Measurements from ENCODE around the gene INCA1. TPM values are rescaled to one million over a fixed set of nuclear protein-coding genes. Genes with fewer than 3 reads are reported as not detected.
A peak's percentile ranks its signal among the peaks of the same experiment; 100 is the strongest.

INCA1 gene
- total and polyA plus RNA-seq, 2 of the 13 experiments (the other 11 are each of a cell fraction or from before 2014, with no cell fraction given), result 0.93 to 2.6 TPM

- FAIRE-seq (peak; percentile 94), DNase-seq (ENCODE audit: low spot score) (peak; percentile 86)
- BruUV-seq (replicated peaks), result TSS peak; percentile 75
- TF ChIP-seq HBP1 (CRISPR knock-in tag; IDR thresholded peaks at IDR 0.05; ENCODE audit: low read depth) (no peak), GATA4 (IDR thresholded peaks at IDR 0.05; ENCODE audit: borderline replicate concordance, low read depth) (no peak), MXI1 (IDR thresholded peaks at IDR 0.05; ENCODE audit: borderline replicate concordance, low read depth, low read length) (peak; percentile 46; the same call in 1 of the 3 replicates), NONO (IDR thresholded peaks at IDR 0.05) (no peak), NONO (CRISPR knock-in tag; conservative IDR thresholded peaks at IDR 0.05) (peak; percentile 71), ZNF121 (CRISPR knock-in tag; IDR thresholded peaks at IDR 0.05) (peak; percentile 54; the same call in 1 of the 2 replicates), ZNF441 (CRISPR knock-in tag; IDR thresholded peaks at IDR 0.05; ENCODE audit: borderline replicate concordance) (no peak; the same call in 1 of the 2 replicates), SALL1 (CRISPR knock-in tag; IDR thresholded peaks at IDR 0.05) (peak; percentile 82), NCOA2 (CRISPR knock-in tag; IDR thresholded peaks at IDR 0.05) (peak; percentile 65), MAF1 (CRISPR knock-in tag; IDR thresholded peaks at IDR 0.05; ENCODE audit: borderline replicate concordance) (no peak), HNRNPLL (IDR thresholded peaks at IDR 0.05; ENCODE audit: low read depth, low read length, poor library complexity, severe bottlenecking) (peak; percentile 24), HNF4A (CRISPR knock-in tag; IDR thresholded peaks at IDR 0.05) (peak; percentile 99), FOXA3 (CRISPR knock-in tag; IDR thresholded peaks at IDR 0.05) (peak; percentile 51; the same call in 1 of the 2 replicates), ZNF160 (CRISPR knock-in tag; IDR thresholded peaks at IDR 0.05) (peak; percentile 17; the same call in 1 of the 2 replicates), RXRA (CRISPR knock-in tag; IDR thresholded peaks at IDR 0.05) (peak; percentile 81), BCL6 (CRISPR knock-in tag; IDR thresholded peaks at IDR 0.05) (peak; percentile 54; the same call in 1 of the 2 replicates), GABPA (IDR thresholded peaks at IDR 0.05; ENCODE audit: low read depth, low read length) (peak; percentile 46), GABPA (CRISPR knock-in tag; IDR thresholded peaks at IDR 0.05; ENCODE audit: low read depth) (peak; percentile 79), ZNF292 (CRISPR knock-in tag; IDR thresholded peaks at IDR 0.05; ENCODE audit: borderline replicate concordance, low read depth) (0 out of 2 replicates have a peak, but pooled peaks have one; percentile 36), ASH2L (IDR thresholded peaks at IDR 0.05; ENCODE audit: insufficient read length, low read depth, low read length) (peak; percentile 64), HOXA3 (CRISPR knock-in tag; IDR thresholded peaks at IDR 0.05) (peak; percentile 71; the same call in 1 of the 2 replicates), ATAD3A (CRISPR knock-in tag; IDR thresholded peaks at IDR 0.05) (no peak), RFX3 (CRISPR knock-in tag; IDR thresholded peaks at IDR 0.05) (no peak), TARDBP (CRISPR knock-in tag; IDR thresholded peaks at IDR 0.05) (peak; percentile 72), POLR2G (IDR thresholded peaks at IDR 0.05; ENCODE audit: low read depth, low read length) (peak; percentile 62), ZNF34 (CRISPR knock-in tag; IDR thresholded peaks at IDR 0.05; ENCODE audit: borderline replicate concordance) (no peak), LCORL (IDR thresholded peaks at IDR 0.05) (no peak), LCORL (CRISPR knock-in tag; IDR thresholded peaks at IDR 0.05) (peak; percentile 86; the same call in 1 of the 2 replicates)
Observed at GRCh38 chr17:4998732-4999429, 1.6 kb upstream of the INCA1 start.

More at GRCh38 chr17:4998732-4999429, 1.6 kb upstream of the INCA1 start:
- peak overlapping the region; percentile 93 for H3K27ac ChIP-seq (ENCODE audit: extremely low read length, insufficient read depth, low read length)
- CTCF ChIA-PET (ENCODE audit: low intra/inter-chr PET ratio, low total read pairs), result no interaction called here
- POLR2A ChIA-PET, result interaction anchor here (0.7 to 5.1 kb wide), 12 partner anchors 11 to 72 kb away, joined by 3 to 74 read pairs (median 8); partner anchors contain the start of genes CAMTA2, ENO3, RNF167 and SLC25A11
- peaks cover 8 to 31% of the 10 kb centered on the region in 2 experiments for H3K36me3 ChIP-seq (replicated peaks in 1 of 2; ENCODE audit: control insufficient read depth in 1 of 2, insufficient read depth in 2 of 2, low read length in 2 of 2)
- H3K79me2 ChIP-seq (ENCODE audit: insufficient read depth, low read length), result peaks cover 27% of the 10 kb centered on the region
- peak overlapping the region; percentile 92 for H3K9ac ChIP-seq (ENCODE audit: insufficient read depth, low read depth, low read length)
- no peaks in the 10 kb centered on the region for H4K20me1 ChIP-seq (ENCODE audit: insufficient read depth, low read length)
- peaks cover 28% of the 10 kb centered on the region for H3K4me1 ChIP-seq (ENCODE audit: insufficient read depth, low read length)
- intact Hi-C loops (cut with micrococcal nuclease; ENCODE audit: unreplicated experiment), result no loop called here
- 2% methylated on average over 11 of the region's 14 CpGs for WGBS (ENCODE audit: low lambda C conversion rate)
- ATAC-seq, result peak; percentile 69
- peak overlapping the region; percentile 91 to 93 (median 92) for H3K4me3 ChIP-seq (replicated peaks in 1 of 3; ENCODE audit: insufficient read depth in 1 of 3, low read depth in 2 of 3, low read length in 3 of 3)
- in situ Hi-C loops (cut with HindIII; ENCODE audit: extremely low pct_ligation_motif_present, low pct_unique_long_range_greater_than_20kb), result no loop called here
- no peaks in the 10 kb centered on the region; a peak in 1 of 5 replicates for H3K27me3 ChIP-seq (ENCODE audit: control insufficient read depth in 1 of 2, insufficient read depth in 2 of 2, low read length in 2 of 2)
- peak overlapping the region; percentile 82 for H3K4me2 ChIP-seq (ENCODE audit: low read depth, low read length)
- H3K9me3 ChIP-seq (ENCODE audit: low read length), result no peaks in the 10 kb centered on the region
- H2AFZ ChIP-seq (ENCODE audit: low read length), result no peak overlapping the region

Measured in HepG2 (cell line).